HuH-7 (cell line): Measurements from ENCODE around the gene CDK11A.
"Not testable (repeated sequence)": the region's sequence is repeated elsewhere in the genome, so short reads cannot be mapped to it uniquely, and the experiment has no call there.

Experiments used
- DNase-seq: peaks from one replicate; pipeline ENCODE4 v3.0.0; 2011; ENCODE audit warnings: low spot score

Gene CDK11A

GRCh38 chr1:1683104-1683905 lies 40.9 kb downstream of the CDK11A start:
- no peak for DNase-seq

- no peak for DNase-seq
Measured at GRCh38 chr1:1680912-1681273, 43.3 kb downstream of the CDK11A start.

- DNase-seq = no peak
Measured at GRCh38 chr1:1680031-1680911, 43.9 kb downstream of the CDK11A start.

GRCh38 chr1:1678581-1679380 lies 45.4 kb downstream of the CDK11A start:
- DNase-seq = peak; percentile 56

GRCh38 chr1:1677718-1678580 lies 46.2 kb downstream of the CDK11A start:
- no peak for DNase-seq

GRCh38 chr1:1676087-1676486 lies 48.1 kb downstream of the CDK11A start:
- not testable (repeated sequence) for DNase-seq

- not testable (repeated sequence) for DNase-seq
Measured at GRCh38 chr1:1675218-1675617, 48.9 kb downstream of the CDK11A start.

GRCh38 chr1:1674806-1675205 lies 49.4 kb downstream of the CDK11A start:
- DNase-seq = not testable (repeated sequence)

GRCh38 chr1:1672181-1672965 lies 51.8 kb downstream of the CDK11A start:
- no peak for DNase-seq

GRCh38 chr1:1671365-1672119 lies 52.6 kb downstream of the CDK11A start:
- DNase-seq = no peak

- DNase-seq = no peak
Measured at GRCh38 chr1:1670866-1671265, 53.3 kb downstream of the CDK11A start.

GRCh38 chr1:1669468-1670440 lies 54.4 kb downstream of the CDK11A start:
- DNase-seq = no peak

- DNase-seq = no peak
Measured at GRCh38 chr1:1666526-1666925, 57.6 kb downstream of the CDK11A start.

- DNase-seq = peak; percentile 63
Measured at GRCh38 chr1:1665815-1666251, 58.3 kb downstream of the CDK11A start.

GRCh38 chr1:1664941-1665814 lies 59.0 kb downstream of the CDK11A start:
- no peak for DNase-seq

- not testable (repeated sequence) for DNase-seq
Measured at GRCh38 chr1:1664318-1664717, 59.8 kb downstream of the CDK11A start.

GRCh38 chr1:1662830-1663560 lies 61.2 kb downstream of the CDK11A start:
- DNase-seq = not testable (repeated sequence)
